ENCODE measurements around the gene TSPYL6. TPM values are rescaled to one million over a fixed set of nuclear protein-coding genes. Genes with fewer than 3 reads are reported as not detected.

Gene TSPYL6
- total RNA-seq, 1 donor from 2014 or later, result not detected

GRCh38 chr2:54239427-54239826, 16.6 kb downstream of the TSPYL6 start:
- Histone ChIP-seq H3K4me3 (no peak overlapping the region), H4K20me1 (ENCODE audit: low read depth) (no peaks in the 10 kb centered on the region), H3K27me3 (no peaks in the 10 kb centered on the region), H2AFZ (replicated peaks) (no peak overlapping the region), H3K27ac (no peak overlapping the region), H3K9me3 (ENCODE audit: low read depth) (no peaks in the 10 kb centered on the region), H3K9ac (no peak overlapping the region), H3K4me2 (no peak overlapping the region), H3F3A (ENCODE audit: low read depth) (no peaks in the 10 kb centered on the region), H3K79me2 (ENCODE audit: low read depth) (no peaks in the 10 kb centered on the region), H3K36me3 (no peaks in the 10 kb centered on the region), H3K4me1 (peaks cover 9% of the 10 kb centered on the region)
- H3K9me3 Mint-ChIP-seq, result peaks cover 8% of the 10 kb centered on the region
- H3K4me3 Mint-ChIP-seq, result no peak overlapping the region
- H3K36me3 Mint-ChIP-seq, result no peaks in the 10 kb centered on the region
- TF ChIP-seq EZH2 (IDR thresholded peaks at IDR 0.05) (no peak), EZH2phosphoT487 (IDR thresholded peaks at IDR 0.05) (no peak), CTCF (IDR thresholded peaks at IDR 0.05) (no peak)
- peaks cover 2% of the 10 kb centered on the region for H3K27me3 Mint-ChIP-seq (ENCODE audit: insufficient read depth, low read depth)
- H3K4me1 Mint-ChIP-seq, result peaks cover 13% of the 10 kb centered on the region
- DNase-seq (ENCODE audit: low spot score), result no peak
- H3K27ac Mint-ChIP-seq, result no peak overlapping the region

GRCh38 chr2:54237428-54237827, 18.6 kb downstream of the TSPYL6 start:
- H3K27ac ChIP-seq, result no peak overlapping the region
- TF ChIP-seq EZH2 (IDR thresholded peaks at IDR 0.05), result no peak
- no peak for DNase-seq (ENCODE audit: low spot score)
- H3K4me3 ChIP-seq, result no peak overlapping the region
- no peak overlapping the region for H3K4me2 ChIP-seq
- H3K9ac ChIP-seq, result no peak overlapping the region
- no peaks in the 10 kb centered on the region for H3F3A ChIP-seq (ENCODE audit: low read depth)
- H3K36me3 ChIP-seq, result no peaks in the 10 kb centered on the region
- no peaks in the 10 kb centered on the region for H3K27me3 ChIP-seq
- H3K4me1 ChIP-seq, result peaks cover 9% of the 10 kb centered on the region
- H4K20me1 ChIP-seq (ENCODE audit: low read depth), result no peaks in the 10 kb centered on the region
- Mint-ChIP-seq H3K9me3 (peaks cover 13% of the 10 kb centered on the region), H3K27ac (no peak overlapping the region), H3K4me3 (no peak overlapping the region), H3K36me3 (no peaks in the 10 kb centered on the region), H3K27me3 (ENCODE audit: insufficient read depth, low read depth) (no peaks in the 10 kb centered on the region), H3K4me1 (peaks cover 13% of the 10 kb centered on the region)
- no peaks in the 10 kb centered on the region for H3K79me2 ChIP-seq (ENCODE audit: low read depth)
- H2AFZ ChIP-seq (replicated peaks), result no peak overlapping the region
- H3K9me3 ChIP-seq (ENCODE audit: low read depth), result no peaks in the 10 kb centered on the region

GRCh38 chr2:54233832-54234649, 22.0 kb downstream of the TSPYL6 start:
- Histone ChIP-seq H3K9ac (no peak overlapping the region), H3K27ac (no peak overlapping the region), H3K79me2 (ENCODE audit: low read depth) (no peaks in the 10 kb centered on the region), H4K20me1 (ENCODE audit: low read depth) (no peaks in the 10 kb centered on the region), H3K4me1 (peaks cover 10% of the 10 kb centered on the region), H3K36me3 (no peaks in the 10 kb centered on the region), H2AFZ (replicated peaks) (no peak overlapping the region), H3K4me3 (no peak overlapping the region), H3K4me2 (no peak overlapping the region), H3K9me3 (ENCODE audit: low read depth) (no peaks in the 10 kb centered on the region), H3F3A (ENCODE audit: low read depth) (no peaks in the 10 kb centered on the region), H3K27me3 (no peaks in the 10 kb centered on the region)
- H3K9me3 Mint-ChIP-seq, result peaks cover 13% of the 10 kb centered on the region
- H3K27ac Mint-ChIP-seq, result no peak overlapping the region
- no peaks in the 10 kb centered on the region for H3K36me3 Mint-ChIP-seq
- no peak for TF ChIP-seq EZH2phosphoT487 (IDR thresholded peaks at IDR 0.05)
- DNase-seq (ENCODE audit: low spot score), result no peak
- no peaks in the 10 kb centered on the region for H3K4me1 Mint-ChIP-seq
- no peak overlapping the region for H3K4me3 Mint-ChIP-seq
- peaks cover 2% of the 10 kb centered on the region for H3K27me3 Mint-ChIP-seq (ENCODE audit: insufficient read depth, low read depth)

GRCh38 chr2:54228945-54229344, 27.1 kb downstream of the TSPYL6 start:
- Histone ChIP-seq H3K9ac (no peak overlapping the region), H3K27me3 (no peaks in the 10 kb centered on the region), H3K36me3 (no peaks in the 10 kb centered on the region), H3K27ac (no peak overlapping the region), H3K79me2 (ENCODE audit: low read depth) (no peaks in the 10 kb centered on the region), H3F3A (ENCODE audit: low read depth) (no peaks in the 10 kb centered on the region), H4K20me1 (ENCODE audit: low read depth) (no peaks in the 10 kb centered on the region), H2AFZ (replicated peaks) (no peak overlapping the region), H3K9me3 (ENCODE audit: low read depth) (no peaks in the 10 kb centered on the region), H3K4me1 (peaks cover 10% of the 10 kb centered on the region), H3K4me2 (no peak overlapping the region), H3K4me3 (no peak overlapping the region)
- Mint-ChIP-seq H3K4me1 (no peaks in the 10 kb centered on the region), H3K4me3 (no peak overlapping the region), H3K36me3 (no peaks in the 10 kb centered on the region), H3K9me3 (peaks cover 3% of the 10 kb centered on the region), H3K27me3 (ENCODE audit: insufficient read depth, low read depth) (peaks cover 4% of the 10 kb centered on the region), H3K27ac (no peak overlapping the region)
- no peak for DNase-seq (ENCODE audit: low spot score)
- no peak for TF ChIP-seq EZH2phosphoT487 (IDR thresholded peaks at IDR 0.05)
- no peak for TF ChIP-seq CTCF (IDR thresholded peaks at IDR 0.05)
- TF ChIP-seq EZH2 (IDR thresholded peaks at IDR 0.05), result no peak
